NT2/D1 (cell line): ENCODE data around the gene TRAF7.

Source experiments
- SUZ12 ChIP-seq: IDR thresholded peaks from 2 replicates; pipeline ENCODE4 v1.6.1; 2011; ENCODE audit not compliant: insufficient read length, insufficient read depth; ENCODE audit errors: extremely low read depth
- YY1 ChIP-seq: IDR thresholded peaks from 2 replicates; pipeline ENCODE4 v1.6.1; 2011; ENCODE audit not compliant: insufficient read length, insufficient read depth
- ZNF274 ChIP-seq: IDR thresholded peaks from 2 replicates; pipeline ENCODE4 v1.6.1; 2011; ENCODE audit warnings: mild to moderate bottlenecking, low read depth, low read length

DNA sequence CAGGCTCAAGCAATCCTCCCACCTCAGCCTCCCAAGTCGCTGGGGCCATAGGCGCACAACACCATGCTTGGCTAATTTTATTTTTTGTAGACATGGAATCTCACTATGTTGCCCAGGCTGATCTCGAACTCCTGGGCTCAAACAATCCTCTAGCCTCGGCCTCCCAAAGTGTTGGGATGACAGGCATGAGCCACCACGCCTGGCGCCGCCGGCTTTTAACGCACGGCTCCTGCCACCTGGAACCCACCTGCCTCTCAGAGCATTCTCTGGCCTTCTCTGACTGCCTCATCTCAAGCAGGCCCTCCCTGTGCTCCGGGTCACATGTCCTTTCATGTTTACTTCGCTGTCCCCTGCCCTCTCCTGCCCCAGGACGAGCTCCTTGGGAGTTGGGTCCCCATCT is 30.5 kb downstream of the TRAF7 start:
- TF ChIP-seq SUZ12: no peak
- TF ChIP-seq ZNF274: no peak
- TF ChIP-seq YY1: no peak
